ENCODE measurements around the gene SHISA9. TPM values are rescaled to one million over a fixed set of nuclear protein-coding genes. Genes with fewer than 3 reads are reported as not detected.

Gene SHISA9
- total and polyA plus RNA-seq, 2 of the 4 experiments (the other 2 are of a cell fraction), result under 0.01 TPM; not detected in 1

GRCh38 chr16:13139661-13140241 is 238.4 kb downstream of the SHISA9 start:
- CTCF ChIA-PET, result no interaction called here
- no peak overlapping the region for H3K4ac ChIP-seq (ENCODE audit: low read depth, low read length)
- H4K91ac ChIP-seq (ENCODE audit: insufficient read depth, low read depth, low read length), result no peak overlapping the region
- no peaks in the 10 kb centered on the region for H3K27me3 ChIP-seq (ENCODE audit: control insufficient read depth, insufficient read depth, low read length)
- dilution Hi-C loops (cut with HindIII; ENCODE audit: low sequenced_read_pairs, unreplicated experiment) (no loop called here), intact Hi-C loops (cut with micrococcal nuclease) (no loop called here), in situ Hi-C loops (cut with MboI; ENCODE audit: low sequenced_read_pairs) (no loop called here)
- no peak overlapping the region for H3K14ac ChIP-seq (replicated peaks; ENCODE audit: low read depth, low read length)
- no peak overlapping the region for H3K56ac ChIP-seq (ENCODE audit: extremely low read depth, insufficient read depth, low read length)
- H3K18ac ChIP-seq (ENCODE audit: low read depth, low read length), result no peak overlapping the region
- H2BK120ac ChIP-seq (ENCODE audit: low read depth, low read length), result no peak overlapping the region
- no peak overlapping the region for H2BK20ac ChIP-seq (ENCODE audit: low read depth, low read length)
- H2BK15ac ChIP-seq (ENCODE audit: low read depth, low read length), result no peak overlapping the region
- H3K4me1 ChIP-seq (ENCODE audit: control insufficient read depth, insufficient read depth, low read length), result no peaks in the 10 kb centered on the region
- H3K9ac ChIP-seq (ENCODE audit: low read depth, low read length), result no peak overlapping the region
- TF ChIP-seq USF2 (IDR thresholded peaks at IDR 0.05; ENCODE audit: low read depth, low read length) (no peak), RFX5 (IDR thresholded peaks at IDR 0.05; ENCODE audit: low read depth, low read length) (no peak), ELK1 (IDR thresholded peaks at IDR 0.05; ENCODE audit: borderline replicate concordance, low read depth, low read length) (no peak), CEBPB (IDR thresholded peaks at IDR 0.05; ENCODE audit: low read depth, low read length) (no peak), POLR2A (IDR thresholded peaks at IDR 0.05; ENCODE audit: low read depth, low read length) (no peak), MXI1 (IDR thresholded peaks at IDR 0.05; ENCODE audit: borderline replicate concordance, low read depth, low read length) (no peak), SMC3 (IDR thresholded peaks at IDR 0.05; ENCODE audit: low read depth, low read length) (no peak), NFE2L2 (IDR thresholded peaks at IDR 0.05; ENCODE audit: low read depth, low read length) (no peak), BHLHE40 (IDR thresholded peaks at IDR 0.05; ENCODE audit: low read depth, low read length) (no peak), RAD21 (IDR thresholded peaks at IDR 0.05; ENCODE audit: low read length) (no peak), CHD1 (IDR thresholded peaks at IDR 0.05; ENCODE audit: low read depth, low read length) (no peak), MAFK (IDR thresholded peaks at IDR 0.05; ENCODE audit: low read depth, low read length) (no peak), MAZ (IDR thresholded peaks at IDR 0.05; ENCODE audit: borderline replicate concordance, low read depth, low read length) (no peak), RCOR1 (IDR thresholded peaks at IDR 0.05; ENCODE audit: insufficient replicate concordance, low read length) (no peak), FOS (IDR thresholded peaks at IDR 0.05; ENCODE audit: low read depth, low read length) (no peak)
- TF ChIP-seq, protein P1, sequence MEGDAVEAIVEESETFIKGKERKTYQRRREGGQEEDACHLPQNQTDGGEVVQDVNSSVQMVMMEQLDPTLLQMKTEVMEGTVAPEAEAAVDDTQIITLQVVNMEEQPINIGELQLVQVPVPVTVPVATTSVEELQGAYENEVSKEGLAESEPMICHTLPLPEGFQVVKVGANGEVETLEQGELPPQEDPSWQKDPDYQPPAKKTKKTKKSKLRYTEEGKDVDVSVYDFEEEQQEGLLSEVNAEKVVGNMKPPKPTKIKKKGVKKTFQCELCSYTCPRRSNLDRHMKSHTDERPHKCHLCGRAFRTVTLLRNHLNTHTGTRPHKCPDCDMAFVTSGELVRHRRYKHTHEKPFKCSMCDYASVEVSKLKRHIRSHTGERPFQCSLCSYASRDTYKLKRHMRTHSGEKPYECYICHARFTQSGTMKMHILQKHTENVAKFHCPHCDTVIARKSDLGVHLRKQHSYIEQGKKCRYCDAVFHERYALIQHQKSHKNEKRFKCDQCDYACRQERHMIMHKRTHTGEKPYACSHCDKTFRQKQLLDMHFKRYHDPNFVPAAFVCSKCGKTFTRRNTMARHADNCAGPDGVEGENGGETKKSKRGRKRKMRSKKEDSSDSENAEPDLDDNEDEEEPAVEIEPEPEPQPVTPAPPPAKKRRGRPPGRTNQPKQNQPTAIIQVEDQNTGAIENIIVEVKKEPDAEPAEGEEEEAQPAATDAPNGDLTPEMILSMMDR (conservative IDR thresholded peaks at IDR 0.05; ENCODE audit: low read depth, low read length), result no peak
- H2BK5ac ChIP-seq (ENCODE audit: low read depth, low read length, poor library complexity, severe bottlenecking), result no peak overlapping the region
- no peak overlapping the region for H3K27ac ChIP-seq (ENCODE audit: insufficient read depth, low read length)
- no peak overlapping the region for H4K5ac ChIP-seq (ENCODE audit: low read depth, low read length)
- ATAC-seq (ENCODE audit: low read depth) (no peak), DNase-seq (no peak)
- H4K8ac ChIP-seq (ENCODE audit: low read depth in 2 of 2, low read length in 2 of 2), result no peak overlapping the region
- H3K4me3 ChIP-seq (ENCODE audit: insufficient read depth, low read depth, low read length), result no peak overlapping the region
- no peak overlapping the region for H2AK5ac ChIP-seq (ENCODE audit: low read depth, low read length)
- H3K79me1 ChIP-seq (ENCODE audit: low read depth in 1 of 2, low read length in 2 of 2), result no peaks in the 10 kb centered on the region
- BruUV-seq (replicated peaks), result no TSS peak
- H3K9me1 ChIP-seq (ENCODE audit: insufficient read depth, low read length), result no peaks in the 10 kb centered on the region
- POLR2A ChIA-PET (ENCODE audit: unreplicated experiment), result no interaction called here
- H2AFZ ChIP-seq (replicated peaks; ENCODE audit: low read length, poor library complexity), result no peak overlapping the region
- H3K23ac ChIP-seq (ENCODE audit: low read depth, low read length), result no peak overlapping the region
- no peaks in the 10 kb centered on the region for H4K20me1 ChIP-seq (ENCODE audit: insufficient read depth, low read length)
- H2AK9ac ChIP-seq (replicated peaks; ENCODE audit: low read depth, low read length, poor library complexity), result no peak overlapping the region
- H3K9me3 ChIP-seq (ENCODE audit: control insufficient read depth, insufficient read depth, low read length), result peaks cover 7% of the 10 kb centered on the region
- WGBS, 2 experiments (ENCODE audit: extremely low coverage in 2 of 2, insufficient read length in 1 of 2), result no CpG with 5 or more reads among the region's 3 CpGs
- H3K4me2 ChIP-seq (ENCODE audit: low read depth, low read length), result no peak overlapping the region
- no peaks in the 10 kb centered on the region for H3K36me3 ChIP-seq (ENCODE audit: control insufficient read depth, insufficient read depth, low read length)
